DND-41 (cell line): ENCODE data around the gene JOSD2.
"Not testable (repeated sequence)": the region's sequence is repeated elsewhere in the genome, so short reads cannot be mapped to it uniquely, and the experiment has no call there.

ENCODE experiments used
- ATAC-seq: fragments of 200-7000 bp; cut with Tn5 transposase; 3 replicates; pipeline ENCODE4 v1.9.1; 2021; ENCODE audit warnings: low read depth; ENCODE audit not compliant: insufficient read depth
- DNase-seq: peaks from one replicate; pipeline ENCODE4 v3.0.0-alpha.2; 2020
- H2AFZ ChIP-seq: 2 replicates; pipeline ENCODE4 v1.6.0; 2012; ENCODE audit warnings: low read depth, low read length
- H3K27ac ChIP-seq: 2 replicates; pipeline ENCODE4 v1.5.1; 2012; ENCODE audit warnings: low read length, inconsistent platforms
- H3K27me3 ChIP-seq: fragments of 200-600 bp; sonication (generic); 2 replicates; pipeline ENCODE4 v1.6.0; 2012; ENCODE audit warnings: low read length, mild to moderate bottlenecking, inconsistent platforms; ENCODE audit not compliant: insufficient read depth, poor library complexity
- H3K36me3 ChIP-seq: 2 replicates; pipeline ENCODE4 v1.5.1; 2012; ENCODE audit warnings: low read length, inconsistent platforms; ENCODE audit not compliant: insufficient read depth
- H3K4me1 ChIP-seq: 2 replicates; pipeline ENCODE4 v1.5.1; 2012; ENCODE audit warnings: mild to moderate bottlenecking, low read length; ENCODE audit not compliant: insufficient read depth
- H3K4me2 ChIP-seq: 2 replicates; pipeline ENCODE4 v1.6.0; 2012; ENCODE audit warnings: mild to moderate bottlenecking, moderate library complexity, low read length, inconsistent platforms; ENCODE audit not compliant: insufficient read depth
- H3K4me3 ChIP-seq, 2 experiments: fragments of 200-600 bp in 1 of 2; shearing (Covaris generic) in 1 of 2; 2 replicates each; pipeline ENCODE4 v1.5.1; 2012 to 2016; ENCODE audit warnings: inconsistent platforms in 2 of 2, low read length in 2 of 2, mild to moderate bottlenecking in 2 of 2, low read depth in 1 of 2, moderate library complexity in 1 of 2
- H3K79me2 ChIP-seq: 2 replicates; pipeline ENCODE4 v1.6.0; 2012; ENCODE audit warnings: low read length, inconsistent platforms; ENCODE audit not compliant: insufficient read depth
- H3K9ac ChIP-seq: 2 replicates; pipeline ENCODE4 v1.6.0; 2012; ENCODE audit warnings: low read depth, mild to moderate bottlenecking, inconsistent platforms, low read length, moderate library complexity
- H3K9me3 ChIP-seq: 2 replicates; pipeline ENCODE4 v1.5.1; 2012; ENCODE audit warnings: low read length, moderate library complexity, mild to moderate bottlenecking, inconsistent platforms; ENCODE audit not compliant: insufficient read depth, severe bottlenecking
- H4K20me1 ChIP-seq: 2 replicates; pipeline ENCODE4 v1.6.0; 2012; ENCODE audit warnings: low read length; ENCODE audit not compliant: insufficient read depth
- EZH2 ChIP-seq: IDR thresholded peaks from 3 replicates; pipeline ENCODE4 v1.6.1; 2012; ENCODE audit warnings: borderline replicate concordance, low read depth, mild to moderate bottlenecking, moderate library complexity, low read length, inconsistent platforms; ENCODE audit not compliant: severe bottlenecking
- TF ChIP-seq, protein P1 (sequence below): IDR thresholded peaks from 2 replicates; pipeline ENCODE4 v1.5.1; 2012; ENCODE audit warnings: borderline replicate concordance, low read length, moderate library complexity, mild to moderate bottlenecking; ENCODE audit not compliant: poor library complexity, severe bottlenecking; ENCODE audit errors: extremely low read depth

Gene JOSD2

DNA sequence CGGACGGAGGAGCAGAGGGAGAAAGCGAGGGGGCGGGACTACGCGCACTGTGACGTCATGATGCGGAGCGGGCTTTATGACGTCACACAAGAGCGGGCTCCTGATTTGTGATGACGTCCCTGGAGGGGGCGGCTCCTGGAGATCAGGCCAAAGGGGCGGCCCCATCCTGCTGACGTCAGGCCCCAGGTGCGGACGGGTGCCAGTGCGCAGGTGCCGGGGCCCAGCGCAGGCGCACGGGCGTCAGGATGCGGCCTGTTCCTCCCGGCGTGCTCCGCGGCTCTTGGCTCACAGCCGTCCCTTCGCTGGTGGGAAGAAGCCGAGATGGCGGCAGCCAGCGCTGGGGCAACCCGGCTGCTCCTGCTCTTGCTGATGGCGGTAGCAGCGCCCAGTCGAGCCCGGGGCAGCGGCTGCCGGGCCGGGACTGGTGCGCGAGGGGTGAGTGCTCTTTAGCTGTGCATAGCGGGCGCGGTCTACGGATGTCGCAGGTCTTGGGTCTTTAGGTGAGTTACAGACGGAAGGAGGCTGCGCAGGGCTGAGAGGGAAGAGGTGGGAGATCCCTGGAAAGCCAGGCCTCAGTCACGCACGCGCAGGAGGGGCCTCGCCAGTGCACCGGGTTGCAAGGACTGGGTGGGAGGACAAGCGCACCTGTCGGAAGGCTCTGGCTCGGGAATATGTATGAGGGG, 34.6 kb downstream of the JOSD2 start, which contains the start of the genes EMC10 and GARIN5A:
Gene EMC10 (plus strand): TSS at position 284 of the 683 bp plus-strand sequence. CDS start 38 bp downstream, at position 322.
Gene GARIN5A (minus strand): TSS at position 625 of the 683 bp plus-strand sequence. CDS start 460 bp downstream, at position 165.
- DNase-seq (peak; percentile 71), ATAC-seq (peak; percentile 92)
- TF ChIP-seq EZH2: no peak
- TF ChIP-seq, protein P1, sequence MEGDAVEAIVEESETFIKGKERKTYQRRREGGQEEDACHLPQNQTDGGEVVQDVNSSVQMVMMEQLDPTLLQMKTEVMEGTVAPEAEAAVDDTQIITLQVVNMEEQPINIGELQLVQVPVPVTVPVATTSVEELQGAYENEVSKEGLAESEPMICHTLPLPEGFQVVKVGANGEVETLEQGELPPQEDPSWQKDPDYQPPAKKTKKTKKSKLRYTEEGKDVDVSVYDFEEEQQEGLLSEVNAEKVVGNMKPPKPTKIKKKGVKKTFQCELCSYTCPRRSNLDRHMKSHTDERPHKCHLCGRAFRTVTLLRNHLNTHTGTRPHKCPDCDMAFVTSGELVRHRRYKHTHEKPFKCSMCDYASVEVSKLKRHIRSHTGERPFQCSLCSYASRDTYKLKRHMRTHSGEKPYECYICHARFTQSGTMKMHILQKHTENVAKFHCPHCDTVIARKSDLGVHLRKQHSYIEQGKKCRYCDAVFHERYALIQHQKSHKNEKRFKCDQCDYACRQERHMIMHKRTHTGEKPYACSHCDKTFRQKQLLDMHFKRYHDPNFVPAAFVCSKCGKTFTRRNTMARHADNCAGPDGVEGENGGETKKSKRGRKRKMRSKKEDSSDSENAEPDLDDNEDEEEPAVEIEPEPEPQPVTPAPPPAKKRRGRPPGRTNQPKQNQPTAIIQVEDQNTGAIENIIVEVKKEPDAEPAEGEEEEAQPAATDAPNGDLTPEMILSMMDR: no peak

GRCh38 chr19:50475736-50476223, 35.2 kb downstream of the JOSD2 start:
- peaks cover 4% of the 10 kb centered on the region; the same call in 1 of the 2 replicates for H3K36me3 ChIP-seq
- no peaks in the 10 kb centered on the region for H4K20me1 ChIP-seq
- no peak for TF ChIP-seq EZH2
- TF ChIP-seq, protein P1: no peak
- no peak for ATAC-seq
- H3K9ac ChIP-seq: no peak overlapping the region; the same call in 1 of the 2 replicates
- peak overlapping the region in 1 of 2 experiments; percentile 64; a peak in 2 of 4 replicates for H3K4me3 ChIP-seq
- peaks cover 2% of the 10 kb centered on the region for H3K9me3 ChIP-seq
- H2AFZ ChIP-seq: peak overlapping the region; percentile 64
- no peaks in the 10 kb centered on the region for H3K27me3 ChIP-seq
- H3K4me1 ChIP-seq: peaks cover 14% of the 10 kb centered on the region
- peaks cover 10% of the 10 kb centered on the region; the same call in 1 of the 2 replicates for H3K79me2 ChIP-seq
- no peak for DNase-seq
- H3K4me2 ChIP-seq: peak overlapping the region; percentile 52
- no peak overlapping the region for H3K27ac ChIP-seq

More for the DNA sequence above, 34.6 kb downstream of the JOSD2 start, which contains the start of the genes EMC10 and GARIN5A:
- H3K27ac ChIP-seq: peak within 1 kb of the TSS; percentile 41
- H2AFZ ChIP-seq: peak within 1 kb of the TSS; percentile 64
- peaks cover 4% of the 10 kb centered on the region; the same call in 1 of the 2 replicates for H3K36me3 ChIP-seq
- H3K27me3 ChIP-seq: no peaks in the 10 kb centered on the region
- H3K4me2 ChIP-seq: peak within 1 kb of the TSS; percentile 52
- H3K79me2 ChIP-seq: peaks cover 10% of the 10 kb centered on the region; the same call in 1 of the 2 replicates
- H4K20me1 ChIP-seq: no peaks in the 10 kb centered on the region
- peaks cover 14% of the 10 kb centered on the region for H3K4me1 ChIP-seq
- H3K9ac ChIP-seq: peak within 1 kb of the TSS; percentile 56
- H3K4me3 ChIP-seq: peak within 1 kb of the TSS; percentile 34 to 64; a peak in 3 of 4 replicates
- peaks cover 2% of the 10 kb centered on the region for H3K9me3 ChIP-seq

GRCh38 chr19:50475101-50475568, 35.9 kb downstream of the JOSD2 start:
- Histone ChIP-seq H3K36me3 (peaks cover 4% of the 10 kb centered on the region; the same call in 1 of the 2 replicates), H3K9me3 (peaks cover 2% of the 10 kb centered on the region), H3K4me3 (no peak overlapping the region), H3K4me2 (no peak overlapping the region), H3K27ac (no peak overlapping the region), H3K9ac (no peak overlapping the region), H2AFZ (no peak overlapping the region), H4K20me1 (no peaks in the 10 kb centered on the region), H3K79me2 (peaks cover 10% of the 10 kb centered on the region; the same call in 1 of the 2 replicates), H3K27me3 (no peaks in the 10 kb centered on the region), H3K4me1 (peaks cover 14% of the 10 kb centered on the region)
- TF ChIP-seq, protein P1: no peak
- no peak for TF ChIP-seq EZH2
- no peak for ATAC-seq
- no peak for DNase-seq

GRCh38 chr19:50473336-50473735, 37.7 kb downstream of the JOSD2 start:
- DNase-seq: not testable (repeated sequence)
- peaks cover 14% of the 10 kb centered on the region for H3K4me1 ChIP-seq

More at GRCh38 chr19:50473336-50473735, 37.7 kb downstream of the JOSD2 start:
- H4K20me1 ChIP-seq, H3K36me3 ChIP-seq, H3K27me3 ChIP-seq, H3K27ac ChIP-seq, H3K4me2 ChIP-seq, H3K9me3 ChIP-seq, H3K4me3 ChIP-seq, H3K79me2 ChIP-seq, H3K9ac ChIP-seq, ATAC-seq, H2AFZ ChIP-seq: not testable (repeated sequence)
